GM23338 (cell line): ENCODE data around the gene CRYGB. TPM values are rescaled to one million over a fixed set of nuclear protein-coding genes. Genes with fewer than 3 reads are reported as not detected.
A peak's percentile ranks its signal among the peaks of the same experiment; 100 is the strongest.

Experiments
- ATAC-seq: fragments of 200-7000 bp; cut with Tn5 transposase; 3 replicates; pipeline ENCODE4 v1.9.1; 2020
- DNase-seq: peaks from one replicate; pipeline ENCODE4 v3.0.0-alpha.2; 2015; ENCODE audit warnings: low spot score
- H2AFZ ChIP-seq: fragments of 200-600 bp; sonication (generic); 2 replicates; pipeline ENCODE4 v1.8.0; 2016; ENCODE audit warnings: antibody characterized with exemption, mild to moderate bottlenecking, moderate library complexity
- H3F3A ChIP-seq: fragments of 200-600 bp; sonication (generic); replicated peaks from 2 replicates; pipeline ENCODE4 v1.8.0; 2017; ENCODE audit warnings: antibody characterized with exemption, mixed run types, low read depth
- H3K27ac ChIP-seq: fragments of 200-600 bp; sonication (generic); 2 replicates; pipeline ENCODE4 v1.6.1; 2016; ENCODE audit warnings: low read depth
- H3K27me3 ChIP-seq: fragments of 200-600 bp; sonication (generic); 2 replicates; pipeline ENCODE4 v1.8.0; 2016; ENCODE audit warnings: mild to moderate bottlenecking, mixed run types, moderate library complexity; ENCODE audit not compliant: insufficient read depth
- H3K36me3 ChIP-seq: fragments of 200-600 bp; sonication (generic); 2 replicates; pipeline ENCODE4 v1.8.0; 2016; ENCODE audit warnings: mild to moderate bottlenecking; ENCODE audit not compliant: insufficient read depth
- H3K4me1 ChIP-seq: fragments of 200-600 bp; sonication (generic); 2 replicates; pipeline ENCODE4 v1.8.0; 2016; ENCODE audit warnings: mild to moderate bottlenecking, moderate library complexity; ENCODE audit not compliant: insufficient read depth
- H3K4me2 ChIP-seq: fragments of 200-600 bp; sonication (generic); 2 replicates; pipeline ENCODE4 v1.7.1; 2017; ENCODE audit warnings: mixed run types
- H3K4me3 ChIP-seq: fragments of 200-600 bp; sonication (generic); 2 replicates; pipeline ENCODE4 v1.6.1; 2016; ENCODE audit warnings: mixed run types
- H3K79me2 ChIP-seq: fragments of 200-600 bp; sonication (generic); replicated peaks from 2 replicates; pipeline ENCODE4 v1.8.0; 2017; ENCODE audit warnings: mild to moderate bottlenecking; ENCODE audit not compliant: insufficient read depth
- H3K9me2 ChIP-seq: fragments of 200-600 bp; sonication (generic); 2 replicates; pipeline ENCODE4 v1.8.0; 2017; ENCODE audit not compliant: insufficient read depth
- H4K20me1 ChIP-seq: fragments of 200-600 bp; sonication (generic); replicated peaks from 2 replicates; pipeline ENCODE4 v1.8.0; 2017; ENCODE audit warnings: mild to moderate bottlenecking; ENCODE audit not compliant: insufficient read depth
- H3K27ac Mint-ChIP-seq: 2 replicates; pipeline ENCODE4 v1.8.0; 2020; ENCODE audit warnings: inconsistent platforms, mild to moderate bottlenecking, moderate library complexity, mixed read lengths
- H3K27me3 Mint-ChIP-seq: 3 replicates; pipeline ENCODE4 v1.8.0; 2022; ENCODE audit warnings: low read depth, mild to moderate bottlenecking, moderate library complexity, mixed read lengths, inconsistent platforms; ENCODE audit not compliant: insufficient read depth, poor library complexity
- H3K36me3 Mint-ChIP-seq: 3 replicates; pipeline ENCODE4 v1.8.0; 2021; ENCODE audit warnings: low read depth, mild to moderate bottlenecking, inconsistent platforms, moderate library complexity, mixed read lengths
- H3K4me1 Mint-ChIP-seq: 3 replicates; pipeline ENCODE4 v1.8.0; 2020; ENCODE audit warnings: mild to moderate bottlenecking, inconsistent platforms, mixed read lengths
- H3K4me3 Mint-ChIP-seq: 3 replicates; pipeline ENCODE4 v1.8.0; 2021; ENCODE audit warnings: moderate library complexity, mild to moderate bottlenecking, inconsistent platforms, mixed read lengths
- H3K9me3 Mint-ChIP-seq: 3 replicates; pipeline ENCODE4 v1.8.0; 2020; ENCODE audit warnings: moderate library complexity, mild to moderate bottlenecking, inconsistent platforms, mixed read lengths
- EZH2 ChIP-seq: fragments of 200-600 bp; sonication (generic); IDR thresholded peaks from one replicate; pipeline ENCODE4 v1.8.0; 2017; ENCODE audit warnings: antibody characterized with exemption, mild to moderate bottlenecking, low read depth; ENCODE audit not compliant: unreplicated experiment
- EZH2phosphoT487 ChIP-seq: fragments of 200-600 bp; sonication (generic); IDR thresholded peaks from one replicate; pipeline ENCODE4 v1.8.1; 2018; ENCODE audit warnings: antibody characterized with exemption; ENCODE audit not compliant: unreplicated experiment
- polyA plus RNA-seq: library from polyadenylated mRNA; unstranded; fragments of >200 nt; fragmentation: Nextera tagmentation; extraction: Ambion mirVana; gene quantifications from 2 replicates; pipeline ENCODE4 v1.2.1, GENCODE V29; 2016
- total RNA-seq: library from RNA; depleted of rRNA; stranded (reverse); fragments of >200 nt; shearing (Covaris generic); gene quantifications from 2 replicates; pipeline ENCODE4 v1.2.3, GENCODE V29; 2014
- TF ChIP-seq, protein P1 (sequence below): fragments of 250-450 bp; sonication (Bioruptor Pico); IDR thresholded peaks from 2 replicates; pipeline ENCODE4 v1.5.0; 2020; ENCODE audit warnings: mild to moderate bottlenecking, moderate library complexity
- TF ChIP-seq, protein P2 (sequence below): IDR thresholded peaks from 2 replicates; pipeline ENCODE4 v1.6.1; 2016; ENCODE audit warnings: antibody characterized with exemption

The CRYGB gene
- total and polyA plus RNA-seq, 2 experiments from 2014 or later, result 0.92 to 1.9 TPM

DNA sequence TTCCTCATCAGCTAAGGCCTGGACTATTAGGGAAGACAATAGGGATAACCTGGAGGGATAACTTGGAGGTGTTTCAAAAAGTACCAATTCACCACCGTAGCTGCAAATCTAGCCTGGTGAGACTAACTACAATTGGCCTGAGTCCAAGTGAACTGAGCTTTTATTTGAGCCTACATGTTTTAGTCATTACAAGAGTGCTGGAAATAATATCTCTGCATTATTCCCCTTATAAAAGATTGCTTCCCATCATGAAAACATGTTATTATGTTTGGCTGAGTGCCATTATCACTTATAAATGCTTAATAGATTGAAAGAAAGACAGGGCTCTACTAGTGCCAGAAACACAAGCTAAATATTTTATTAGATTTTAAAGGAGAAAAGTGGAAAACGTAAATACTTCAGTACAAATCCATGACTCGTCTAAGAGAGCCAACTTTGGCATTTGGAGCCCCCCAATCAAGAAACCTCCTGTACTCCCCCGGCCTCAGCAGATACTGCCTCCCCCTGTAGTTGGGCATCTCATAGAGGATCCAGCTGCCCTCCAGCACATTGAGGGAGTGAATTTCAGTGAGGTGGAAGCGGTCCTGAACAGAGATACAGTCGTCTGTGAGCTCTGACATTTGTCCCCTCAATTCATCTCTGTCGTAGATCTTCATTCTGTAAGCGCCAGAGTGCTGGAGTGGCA, 3.6 kb downstream of the CRYGB start:
- DNase-seq, result no peak
- peak overlapping the region; percentile 62 for H3K4me2 ChIP-seq
- H3K79me2 ChIP-seq, result no peaks in the 10 kb centered on the region
- no peaks in the 10 kb centered on the region for H3K36me3 ChIP-seq
- peaks cover 5% of the 10 kb centered on the region for H3K27me3 Mint-ChIP-seq
- peaks cover 26% of the 10 kb centered on the region for H3K36me3 Mint-ChIP-seq
- no peaks in the 10 kb centered on the region for H3K9me2 ChIP-seq
- H3K27me3 ChIP-seq, result no peaks in the 10 kb centered on the region
- peak overlapping the region; percentile 28; the same call in 1 of the 2 replicates for H3K4me3 ChIP-seq
- H2AFZ ChIP-seq, result peak overlapping the region; percentile 70
- H3K27ac ChIP-seq, result peak overlapping the region; percentile 99
- H3K4me1 Mint-ChIP-seq, result peaks cover 19% of the 10 kb centered on the region
- peaks cover 25% of the 10 kb centered on the region for H3K4me1 ChIP-seq
- H3K4me3 Mint-ChIP-seq, result no peak overlapping the region; the same call in 2 of the 3 replicates
- H3K9me3 Mint-ChIP-seq, result peaks cover 26% of the 10 kb centered on the region
- ATAC-seq, result no peak; the same call in 2 of the 3 replicates
- H4K20me1 ChIP-seq, result no peaks in the 10 kb centered on the region
- no peaks in the 10 kb centered on the region for H3F3A ChIP-seq
- H3K27ac Mint-ChIP-seq, result peak overlapping the region; percentile 91
- TF ChIP-seq EZH2 (no peak), EZH2phosphoT487 (no peak)
- TF ChIP-seq, protein P1, sequence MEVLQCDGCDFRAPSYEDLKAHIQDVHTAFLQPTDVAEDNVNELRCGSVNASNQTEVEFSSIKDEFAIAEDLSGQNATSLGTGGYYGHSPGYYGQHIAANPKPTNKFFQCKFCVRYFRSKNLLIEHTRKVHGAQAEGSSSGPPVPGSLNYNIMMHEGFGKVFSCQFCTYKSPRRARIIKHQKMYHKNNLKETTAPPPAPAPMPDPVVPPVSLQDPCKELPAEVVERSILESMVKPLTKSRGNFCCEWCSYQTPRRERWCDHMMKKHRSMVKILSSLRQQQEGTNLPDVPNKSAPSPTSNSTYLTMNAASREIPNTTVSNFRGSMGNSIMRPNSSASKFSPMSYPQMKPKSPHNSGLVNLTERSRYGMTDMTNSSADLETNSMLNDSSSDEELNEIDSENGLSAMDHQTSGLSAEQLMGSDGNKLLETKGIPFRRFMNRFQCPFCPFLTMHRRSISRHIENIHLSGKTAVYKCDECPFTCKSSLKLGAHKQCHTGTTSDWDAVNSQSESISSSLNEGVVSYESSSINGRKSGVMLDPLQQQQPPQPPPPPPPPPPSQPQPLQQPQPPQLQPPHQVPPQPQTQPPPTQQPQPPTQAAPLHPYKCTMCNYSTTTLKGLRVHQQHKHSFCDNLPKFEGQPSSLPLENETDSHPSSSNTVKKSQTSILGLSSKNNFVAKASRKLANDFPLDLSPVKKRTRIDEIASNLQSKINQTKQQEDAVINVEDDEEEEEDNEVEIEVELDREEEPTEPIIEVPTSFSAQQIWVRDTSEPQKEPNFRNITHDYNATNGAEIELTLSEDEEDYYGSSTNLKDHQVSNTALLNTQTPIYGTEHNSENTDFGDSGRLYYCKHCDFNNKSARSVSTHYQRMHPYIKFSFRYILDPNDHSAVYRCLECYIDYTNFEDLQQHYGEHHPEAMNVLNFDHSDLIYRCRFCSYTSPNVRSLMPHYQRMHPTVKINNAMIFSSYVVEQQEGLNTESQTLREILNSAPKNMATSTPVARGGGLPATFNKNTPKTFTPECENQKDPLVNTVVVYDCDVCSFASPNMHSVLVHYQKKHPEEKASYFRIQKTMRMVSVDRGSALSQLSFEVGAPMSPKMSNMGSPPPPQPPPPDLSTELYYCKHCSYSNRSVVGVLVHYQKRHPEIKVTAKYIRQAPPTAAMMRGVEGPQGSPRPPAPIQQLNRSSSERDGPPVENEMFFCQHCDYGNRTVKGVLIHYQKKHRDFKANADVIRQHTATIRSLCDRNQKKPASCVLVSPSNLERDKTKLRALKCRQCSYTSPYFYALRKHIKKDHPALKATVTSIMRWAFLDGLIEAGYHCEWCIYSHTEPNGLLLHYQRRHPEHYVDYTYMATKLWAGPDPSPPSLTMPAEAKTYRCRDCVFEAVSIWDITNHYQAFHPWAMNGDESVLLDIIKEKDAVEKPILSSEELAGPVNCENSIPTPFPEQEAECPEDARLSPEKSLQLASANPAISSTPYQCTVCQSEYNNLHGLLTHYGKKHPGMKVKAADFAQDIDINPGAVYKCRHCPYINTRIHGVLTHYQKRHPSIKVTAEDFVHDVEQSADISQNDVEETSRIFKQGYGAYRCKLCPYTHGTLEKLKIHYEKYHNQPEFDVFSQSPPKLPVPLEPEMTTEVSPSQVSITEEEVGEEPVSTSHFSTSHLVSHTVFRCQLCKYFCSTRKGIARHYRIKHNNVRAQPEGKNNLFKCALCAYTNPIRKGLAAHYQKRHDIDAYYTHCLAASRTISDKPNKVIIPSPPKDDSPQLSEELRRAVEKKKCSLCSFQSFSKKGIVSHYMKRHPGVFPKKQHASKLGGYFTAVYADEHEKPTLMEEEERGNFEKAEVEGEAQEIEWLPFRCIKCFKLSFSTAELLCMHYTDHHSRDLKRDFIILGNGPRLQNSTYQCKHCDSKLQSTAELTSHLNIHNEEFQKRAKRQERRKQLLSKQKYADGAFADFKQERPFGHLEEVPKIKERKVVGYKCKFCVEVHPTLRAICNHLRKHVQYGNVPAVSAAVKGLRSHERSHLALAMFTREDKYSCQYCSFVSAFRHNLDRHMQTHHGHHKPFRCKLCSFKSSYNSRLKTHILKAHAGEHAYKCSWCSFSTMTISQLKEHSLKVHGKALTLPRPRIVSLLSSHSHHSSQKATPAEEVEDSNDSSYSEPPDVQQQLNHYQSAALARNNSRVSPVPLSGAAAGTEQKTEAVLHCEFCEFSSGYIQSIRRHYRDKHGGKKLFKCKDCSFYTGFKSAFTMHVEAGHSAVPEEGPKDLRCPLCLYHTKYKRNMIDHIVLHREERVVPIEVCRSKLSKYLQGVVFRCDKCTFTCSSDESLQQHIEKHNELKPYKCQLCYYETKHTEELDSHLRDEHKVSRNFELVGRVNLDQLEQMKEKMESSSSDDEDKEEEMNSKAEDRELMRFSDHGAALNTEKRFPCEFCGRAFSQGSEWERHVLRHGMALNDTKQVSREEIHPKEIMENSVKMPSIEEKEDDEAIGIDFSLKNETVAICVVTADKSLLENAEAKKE (CRISPR knock-in tag), result no peak
- TF ChIP-seq, protein P2, sequence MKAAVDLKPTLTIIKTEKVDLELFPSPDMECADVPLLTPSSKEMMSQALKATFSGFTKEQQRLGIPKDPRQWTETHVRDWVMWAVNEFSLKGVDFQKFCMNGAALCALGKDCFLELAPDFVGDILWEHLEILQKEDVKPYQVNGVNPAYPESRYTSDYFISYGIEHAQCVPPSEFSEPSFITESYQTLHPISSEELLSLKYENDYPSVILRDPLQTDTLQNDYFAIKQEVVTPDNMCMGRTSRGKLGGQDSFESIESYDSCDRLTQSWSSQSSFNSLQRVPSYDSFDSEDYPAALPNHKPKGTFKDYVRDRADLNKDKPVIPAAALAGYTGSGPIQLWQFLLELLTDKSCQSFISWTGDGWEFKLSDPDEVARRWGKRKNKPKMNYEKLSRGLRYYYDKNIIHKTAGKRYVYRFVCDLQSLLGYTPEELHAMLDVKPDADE, result no peak
